Upper lobe of right lung (tissue), 1 donor: Measurements from ENCODE around the gene CUX1. TPM values are rescaled to one million over a fixed set of nuclear protein-coding genes. Genes with fewer than 3 reads are reported as not detected.
A peak's percentile ranks its signal among the peaks of the same experiment; 100 is the strongest.

Source experiments
- ATAC-seq: fragments of 200-7000 bp; cut with Tn5 transposase; one replicate; pipeline ENCODE4 v1.9.1; 2020; ENCODE audit warnings: mild to moderate bottlenecking, moderate library complexity
- DNase-seq: peaks from one replicate; pipeline ENCODE4 v3.0.0-alpha.2; 2020
- H3K27ac ChIP-seq: fragments of 200-600 bp; one replicate; pipeline ENCODE4 v1.8.0; 2022
- H3K27me3 ChIP-seq: fragments of 200-600 bp; one replicate; pipeline ENCODE4 v1.8.0; 2022; ENCODE audit warnings: mild to moderate bottlenecking
- H3K36me3 ChIP-seq: fragments of 200-600 bp; one replicate; pipeline ENCODE4 v1.8.0; 2022
- H3K4me1 ChIP-seq: fragments of 200-600 bp; one replicate; pipeline ENCODE4 v1.8.0; 2022
- H3K4me3 ChIP-seq: fragments of 200-600 bp; one replicate; pipeline ENCODE4 v1.8.0; 2022; ENCODE audit warnings: mild to moderate bottlenecking
- H3K9me3 ChIP-seq: fragments of 200-600 bp; one replicate; pipeline ENCODE4 v1.8.0; 2022
- CTCF ChIP-seq: fragments of 200-600 bp; IDR thresholded peaks from one replicate; pipeline ENCODE4 v1.8.0; 2022; ENCODE audit warnings: antibody characterized with exemption
- intact Hi-C: fragments of 100-400 bp; cut with DNase I; formaldehyde crosslinking; loops from one replicate; pipeline ENCODE4 v1.11.0; 2022
- total RNA-seq: library from RNA; stranded (reverse); fragmentation: NEBNext Ultra II Directional; extraction: Animal tissue kit (Norgen Biotek cat#: 25700); gene quantifications from one replicate; pipeline ENCODE4 v1.2.1, GENCODE V29; 2021
- donor health status: DM: no; HTN: yes; CAD: no; lungs with severe emphysema.

Gene CUX1
- total RNA-seq, 1 donor from 2014 or later: 132 TPM

DNA sequence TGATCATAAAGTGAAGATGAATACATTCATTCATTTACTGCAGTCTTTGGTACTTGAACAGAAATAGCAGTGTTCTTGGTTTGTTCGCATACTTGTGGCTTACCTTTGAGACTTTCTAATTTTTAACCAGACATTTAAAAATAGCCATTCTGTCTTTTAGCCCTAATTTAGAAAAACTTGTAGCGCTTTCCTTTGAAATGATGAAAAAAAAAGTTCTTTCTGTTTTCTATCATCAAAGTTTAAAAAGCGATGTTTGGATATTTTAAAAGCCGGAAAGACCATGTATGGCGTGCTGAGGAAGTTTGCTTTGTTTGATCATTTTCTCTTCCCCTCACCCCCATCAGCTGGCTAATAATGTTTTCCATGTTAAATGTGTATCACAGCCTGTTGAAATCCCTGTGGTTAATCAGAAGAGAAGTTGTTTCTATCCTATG lies 116.3 kb downstream of the CUX1 start:
- Histone ChIP-seq H3K4me1 (peaks cover 21% of the 10 kb centered on the region), H3K36me3 (no peaks in the 10 kb centered on the region), H3K4me3 (no peak overlapping the region), H3K27ac (no peak overlapping the region), H3K27me3 (no peaks in the 10 kb centered on the region), H3K9me3 (no peaks in the 10 kb centered on the region)
- ATAC-seq (no peak), DNase-seq (no peak)
- TF ChIP-seq CTCF: no peak
- intact Hi-C loops: no loop called here

DNA sequence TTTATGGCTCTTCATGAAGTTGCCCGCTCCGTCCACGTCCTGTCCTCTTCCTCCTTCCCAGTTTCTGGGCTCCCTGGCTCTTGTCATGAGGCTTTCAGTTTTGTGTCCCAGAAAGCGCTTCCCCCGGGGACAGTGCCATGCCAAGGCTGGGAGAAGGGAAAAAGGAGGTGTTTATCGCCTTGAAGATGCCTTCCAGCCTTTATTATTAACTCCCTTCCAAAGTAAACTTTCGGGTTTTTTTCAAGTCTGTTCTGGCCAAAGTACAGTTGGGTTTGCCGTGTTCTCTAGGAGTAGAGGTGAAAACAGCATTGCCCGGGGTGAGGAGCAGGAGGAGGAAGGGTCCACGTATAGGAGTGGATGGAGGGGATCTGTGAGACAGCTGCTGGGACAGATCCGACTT lies 117.2 kb downstream of the CUX1 start:
- Histone ChIP-seq H3K27ac (no peak overlapping the region), H3K4me1 (peaks cover 21% of the 10 kb centered on the region), H3K36me3 (no peaks in the 10 kb centered on the region), H3K27me3 (no peaks in the 10 kb centered on the region), H3K9me3 (no peaks in the 10 kb centered on the region), H3K4me3 (no peak overlapping the region)
- TF ChIP-seq CTCF: no peak
- DNase-seq: peak; percentile 17
- ATAC-seq: no peak
- intact Hi-C loops: no loop called here

DNA sequence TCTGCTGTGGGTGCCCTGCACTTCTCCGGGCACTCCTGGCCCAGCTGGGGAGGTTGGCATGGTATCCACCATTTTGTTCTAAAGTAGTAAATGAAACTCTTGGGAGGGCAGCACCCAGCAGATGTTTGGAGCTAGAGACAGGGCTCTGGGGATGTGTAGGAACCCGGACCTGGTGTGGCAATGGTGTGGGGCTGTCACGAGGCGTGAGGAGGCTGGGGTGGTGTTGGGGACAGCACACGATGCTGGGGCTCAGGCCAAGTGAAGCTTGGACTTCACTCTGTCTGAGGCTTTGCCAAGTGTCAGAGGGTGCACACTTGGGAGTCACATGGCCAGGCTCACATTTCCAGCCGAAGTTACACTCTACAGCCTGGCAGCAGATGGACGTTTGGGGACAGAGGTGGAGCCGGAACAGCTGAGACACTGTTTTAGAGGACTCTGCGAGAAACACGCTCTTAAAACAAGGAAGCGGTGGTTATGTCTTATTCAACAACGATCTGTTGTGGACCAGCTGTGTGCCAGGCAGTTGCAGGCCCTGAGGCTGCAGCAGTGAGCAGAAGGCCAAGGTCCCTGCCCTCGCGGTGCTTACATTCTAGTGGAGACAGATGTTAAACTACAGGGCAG lies 118.2 kb downstream of the CUX1 start:
- TF ChIP-seq CTCF: no peak
- DNase-seq (peak; percentile 35), ATAC-seq (peak; percentile 62)
- Histone ChIP-seq H3K27me3 (no peaks in the 10 kb centered on the region), H3K4me3 (no peak overlapping the region), H3K27ac (no peak overlapping the region), H3K4me1 (peaks cover 21% of the 10 kb centered on the region), H3K9me3 (no peaks in the 10 kb centered on the region), H3K36me3 (no peaks in the 10 kb centered on the region)
- intact Hi-C loops: no loop called here

- Histone ChIP-seq H3K36me3 (no peaks in the 10 kb centered on the region), H3K27me3 (no peaks in the 10 kb centered on the region), H3K4me3 (peak overlapping the region; percentile 27), H3K27ac (no peak overlapping the region), H3K9me3 (no peaks in the 10 kb centered on the region), H3K4me1 (peaks cover 26% of the 10 kb centered on the region)
- no peak for TF ChIP-seq CTCF
- intact Hi-C loops: no loop called here
- DNase-seq: no peak
- ATAC-seq: peak; percentile 5
Measured at GRCh38 chr7:101936223-101936610, 118.8 kb downstream of the CUX1 start.

DNA sequence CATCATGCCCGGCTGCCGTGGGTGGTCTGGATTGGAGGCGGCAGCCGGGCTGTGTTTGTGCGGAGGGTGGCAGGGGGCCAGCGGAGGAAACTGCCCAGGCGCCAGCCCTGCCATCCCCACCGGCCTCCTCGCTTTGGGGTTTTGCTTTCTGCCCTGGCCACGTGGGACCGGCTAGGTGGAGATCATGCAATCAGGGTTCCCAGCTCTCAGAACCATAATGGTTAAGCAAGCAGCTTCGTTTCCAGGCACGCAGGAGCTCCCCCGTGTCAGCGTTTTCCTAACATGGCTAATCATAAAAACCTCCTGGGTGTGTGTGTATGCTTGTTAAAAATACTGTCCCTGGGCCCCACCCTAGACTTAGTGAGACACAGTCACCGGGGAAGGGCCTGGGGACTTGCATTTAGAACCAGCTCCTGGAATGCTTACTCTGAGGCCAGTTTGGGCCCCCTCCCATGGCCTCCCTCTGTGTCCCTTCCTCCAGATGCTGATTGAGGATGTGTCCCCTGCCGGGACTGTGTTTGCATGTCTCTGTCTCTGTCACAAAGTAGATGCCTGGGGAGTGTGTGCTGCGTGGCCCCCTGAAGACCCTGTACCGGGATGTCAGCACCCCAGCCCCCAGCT lies 119.3 kb downstream of the CUX1 start:
- intact Hi-C loops: no loop called here
- Histone ChIP-seq H3K4me1 (peaks cover 31% of the 10 kb centered on the region), H3K27me3 (no peaks in the 10 kb centered on the region), H3K36me3 (no peaks in the 10 kb centered on the region), H3K27ac (no peak overlapping the region), H3K4me3 (peak overlapping the region; percentile 27), H3K9me3 (no peaks in the 10 kb centered on the region)
- ATAC-seq: peak; percentile 53
- peak; percentile 64 for DNase-seq
- no peak for TF ChIP-seq CTCF
